ENCODE measurements around the gene CACFD1. TPM values are rescaled to one million over a fixed set of nuclear protein-coding genes. Genes with fewer than 3 reads are reported as not detected.
A peak's percentile ranks its signal among the peaks of the same experiment; 100 is the strongest.

CACFD1 gene
- 4.0 TPM for total RNA-seq (2013)
- polyA plus RNA-seq = 1 to 10 TPM; 5.0 to 6.7 (median 5.1) TPM
- 2.4 and 3.7 TPM in 2 replicates for polyA minus RNA-seq
- total RNA-seq = 1.1 to 5.4 (median 3.5) reads per million in 11 experiments

DNA sequence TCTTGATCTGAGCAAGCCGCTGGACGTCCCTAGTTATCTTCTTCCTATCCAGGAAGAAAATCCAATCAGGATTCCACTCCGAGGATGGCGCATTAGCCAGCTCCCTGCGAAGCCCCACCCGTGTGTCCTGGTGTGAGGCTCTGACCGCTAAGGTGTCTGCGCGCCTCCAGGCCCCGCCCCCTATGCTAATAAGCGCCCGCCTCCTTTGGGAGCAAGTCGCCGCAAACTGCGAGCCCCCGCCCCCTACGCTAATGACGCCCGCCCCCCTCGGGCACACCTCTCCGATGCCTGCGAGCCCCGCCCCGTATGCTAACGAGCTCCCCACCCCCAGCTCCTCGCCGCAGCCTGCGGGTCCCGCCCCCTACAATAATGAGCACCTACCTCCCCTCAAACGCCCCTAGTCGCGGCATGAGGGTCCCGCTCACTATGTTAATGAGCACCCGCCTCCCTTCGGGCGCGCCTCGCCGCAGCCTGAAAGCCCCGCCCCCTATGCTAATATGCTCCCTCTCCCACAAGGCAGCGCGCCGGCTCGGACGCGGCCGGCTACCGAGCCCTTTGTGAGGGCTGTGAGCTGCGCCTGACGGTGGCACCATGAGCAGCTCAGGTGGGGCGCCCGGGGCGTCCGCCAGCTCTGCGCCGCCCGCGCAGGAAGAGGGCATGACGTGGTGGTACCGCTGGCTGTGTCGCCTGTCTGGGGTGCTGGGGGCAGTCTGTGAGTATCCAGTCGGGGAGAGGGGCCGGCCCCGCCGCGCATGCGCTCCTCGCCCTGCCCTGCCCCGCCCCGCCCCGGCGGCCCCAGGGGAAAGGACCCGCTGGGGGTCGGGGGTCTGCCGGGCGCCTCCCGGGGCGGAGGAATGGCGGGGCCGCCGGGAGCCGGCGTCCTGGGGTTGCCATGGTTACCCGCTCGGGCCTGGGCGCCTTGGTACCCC lies at the start of gene CACFD1:
CACFD1 (plus strand) TSS at position 503 of the 929 bp plus-strand sequence; CDS start at position 592, 89 bp downstream.
- no peaks in the 10 kb centered on the region for H3K36me3 ChIP-seq (replicated peaks in 1 of 2; ENCODE audit: control insufficient read depth in 1 of 2, insufficient read depth in 2 of 2, low read length in 2 of 2)
- H3K4me3 ChIP-seq (replicated peaks in 1 of 3; ENCODE audit: low read depth in 2 of 3, low read length in 3 of 3) = peak within 1 kb of the TSS; percentile 62 to 92 (median 63)
- H3K9ac ChIP-seq (ENCODE audit: insufficient read depth, low read length, poor library complexity, severe bottlenecking) = peak within 1 kb of the TSS; percentile 87
- intact Hi-C loops (cut with micrococcal nuclease) = loop anchor here (1.0 to 10.0 kb wide), 3 partner anchors 19 to 565 kb away; partner anchors contain the start of genes ADAMTS13 (in 1 of the 2) and BRD3OS (in 1 of the 2)
- TF ChIP-seq, protein P1, sequence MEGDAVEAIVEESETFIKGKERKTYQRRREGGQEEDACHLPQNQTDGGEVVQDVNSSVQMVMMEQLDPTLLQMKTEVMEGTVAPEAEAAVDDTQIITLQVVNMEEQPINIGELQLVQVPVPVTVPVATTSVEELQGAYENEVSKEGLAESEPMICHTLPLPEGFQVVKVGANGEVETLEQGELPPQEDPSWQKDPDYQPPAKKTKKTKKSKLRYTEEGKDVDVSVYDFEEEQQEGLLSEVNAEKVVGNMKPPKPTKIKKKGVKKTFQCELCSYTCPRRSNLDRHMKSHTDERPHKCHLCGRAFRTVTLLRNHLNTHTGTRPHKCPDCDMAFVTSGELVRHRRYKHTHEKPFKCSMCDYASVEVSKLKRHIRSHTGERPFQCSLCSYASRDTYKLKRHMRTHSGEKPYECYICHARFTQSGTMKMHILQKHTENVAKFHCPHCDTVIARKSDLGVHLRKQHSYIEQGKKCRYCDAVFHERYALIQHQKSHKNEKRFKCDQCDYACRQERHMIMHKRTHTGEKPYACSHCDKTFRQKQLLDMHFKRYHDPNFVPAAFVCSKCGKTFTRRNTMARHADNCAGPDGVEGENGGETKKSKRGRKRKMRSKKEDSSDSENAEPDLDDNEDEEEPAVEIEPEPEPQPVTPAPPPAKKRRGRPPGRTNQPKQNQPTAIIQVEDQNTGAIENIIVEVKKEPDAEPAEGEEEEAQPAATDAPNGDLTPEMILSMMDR (IDR thresholded peaks at IDR 0.05) = no peak
- H3K27ac ChIP-seq (ENCODE audit: low read depth in 1 of 2, low read length in 2 of 2) = peak within 1 kb of the TSS; percentile 14 to 79
- peaks cover 13 to 38% (median 15%) of the 10 kb centered on the region in 3 donors for H3K27me3 Mint-ChIP-seq (ENCODE audit: low read depth in 3 of 3)
- H3K4me1 ChIP-seq (ENCODE audit: control insufficient read depth in 1 of 2, insufficient read depth in 2 of 2, low read length in 2 of 2) = peaks cover 17 to 22% of the 10 kb centered on the region in 2 donors
- H3K4me2 ChIP-seq (replicated peaks; ENCODE audit: extremely low read depth, low read length, poor library complexity, severe bottlenecking) = peak within 1 kb of the TSS; percentile 85
- H3K27me3 ChIP-seq (ENCODE audit: control insufficient read depth in 2 of 2, insufficient read depth in 2 of 2, low read length in 2 of 2) = peaks cover 0 to 9% of the 10 kb centered on the region in 2 donors
- peaks cover 0 to 1% (median 0%) of the 10 kb centered on the region in 7 donors for H3K9me3 Mint-ChIP-seq
- peak within 1 kb of the TSS; percentile 82 to 92 for H3K4me3 Mint-ChIP-seq
- H3K36me3 Mint-ChIP-seq = no peaks in the 10 kb centered on the region
- H2AFZ ChIP-seq (ENCODE audit: insufficient read depth, low read depth, low read length, poor library complexity, severe bottlenecking) = peak within 1 kb of the TSS; percentile 86
- peak; percentile 86 to 88 (median 88) for DNase-seq
- H3K79me2 ChIP-seq (ENCODE audit: insufficient read depth, low read length) = no peaks in the 10 kb centered on the region
- peaks cover 21% of the 10 kb centered on the region for H3K4me1 Mint-ChIP-seq
- H3K27ac Mint-ChIP-seq = peak within 1 kb of the TSS; percentile 77 to 94 (median 89)
- H4K20me1 ChIP-seq (ENCODE audit: insufficient read depth, low read length) = peaks cover 20% of the 10 kb centered on the region
- no peaks in the 10 kb centered on the region for H3K9me3 ChIP-seq (replicated peaks in 1 of 2; ENCODE audit: control insufficient read depth in 1 of 2, insufficient read depth in 1 of 2, low read length in 2 of 2)
- WGBS (ENCODE audit: insufficient coverage) = under 1% methylated on average over 51 of the region's 86 CpGs

DNA sequence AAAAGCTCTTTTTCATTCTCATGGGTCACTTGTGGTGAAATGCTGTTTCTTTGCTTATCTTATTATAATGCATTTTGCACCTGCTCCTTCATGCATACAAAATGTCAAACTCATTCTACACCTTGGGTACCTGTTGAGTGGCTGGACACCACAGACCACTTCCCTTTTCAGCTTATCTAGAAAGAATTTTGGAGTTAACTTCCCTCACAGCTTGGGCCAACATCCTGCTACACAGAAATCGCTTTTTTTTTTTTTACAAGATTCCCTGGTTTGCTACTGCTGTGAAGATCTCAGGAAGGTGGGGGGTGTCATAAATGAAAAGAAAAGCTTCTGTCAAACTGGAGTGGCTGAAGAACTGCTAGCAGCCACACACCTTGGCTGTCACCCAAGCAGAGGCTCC lies 44.6 kb upstream of the CACFD1 start:
- no peak overlapping the region for H3K4me2 ChIP-seq (replicated peaks; ENCODE audit: extremely low read depth, low read length, poor library complexity, severe bottlenecking)
- peaks cover 27% of the 10 kb centered on the region for H4K20me1 ChIP-seq (ENCODE audit: insufficient read depth, low read length)
- intact Hi-C loops (cut with micrococcal nuclease) = loop anchor here (5.0 kb wide), 2 partner anchors 62 to 78 kb away; partner anchors contain the start of genes SLC2A6 (in 1 of the 2) and SURF6 (in 1 of the 2)
- Mint-ChIP-seq H3K4me3 (no peak overlapping the region), H3K27ac (no peak overlapping the region), H3K9me3 (peaks cover 0 to 8% (median 0%) of the 10 kb centered on the region in 7 donors), H3K27me3 (ENCODE audit: low read depth in 3 of 3) (peaks cover 1 to 4% (median 2%) of the 10 kb centered on the region in 3 donors), H3K36me3 (peaks cover 47 to 55% of the 10 kb centered on the region in 2 donors), H3K4me1 (peaks cover 32% of the 10 kb centered on the region)
- H3K79me2 ChIP-seq (ENCODE audit: insufficient read depth, low read length) = peaks cover 38% of the 10 kb centered on the region
- H3K9me3 ChIP-seq (replicated peaks in 1 of 2; ENCODE audit: control insufficient read depth in 1 of 2, insufficient read depth in 1 of 2, low read length in 2 of 2) = no peaks in the 10 kb centered on the region
- H3K27me3 ChIP-seq (ENCODE audit: control insufficient read depth in 2 of 2, insufficient read depth in 2 of 2, low read length in 2 of 2) = no peaks in the 10 kb centered on the region
- DNase-seq = no peak
- no peak overlapping the region for H3K4me3 ChIP-seq (replicated peaks in 1 of 3; ENCODE audit: low read depth in 2 of 3, low read length in 3 of 3)
- WGBS (ENCODE audit: insufficient coverage) = no CpG with 5 or more reads among the region's 1 CpG
- TF ChIP-seq, protein P1 (IDR thresholded peaks at IDR 0.05) = no peak
- H3K4me1 ChIP-seq (ENCODE audit: control insufficient read depth in 1 of 2, insufficient read depth in 2 of 2, low read length in 2 of 2) = peaks cover 21 to 26% of the 10 kb centered on the region in 2 donors
- H3K36me3 ChIP-seq (replicated peaks in 1 of 2; ENCODE audit: control insufficient read depth in 1 of 2, insufficient read depth in 2 of 2, low read length in 2 of 2) = peaks cover 43 to 57% of the 10 kb centered on the region in 2 donors
- no peak overlapping the region for H3K9ac ChIP-seq (ENCODE audit: insufficient read depth, low read length, poor library complexity, severe bottlenecking)
- H3K27ac ChIP-seq (ENCODE audit: low read depth in 1 of 2, low read length in 2 of 2) = no peak overlapping the region
- H2AFZ ChIP-seq (ENCODE audit: insufficient read depth, low read depth, low read length, poor library complexity, severe bottlenecking) = no peak overlapping the region
